Neuronal stem cell (in vitro differentiated cells): ENCODE data around the gene CCDC70.

Source experiments
- DNase-seq: peaks from one replicate; pipeline ENCODE4 v3.0.0-alpha.2; 2013; ENCODE audit warnings: low spot score
- H2AFZ ChIP-seq: one replicate; pipeline ENCODE4 v1.6.1; 2013; ENCODE audit warnings: mild to moderate bottlenecking, low read length, inconsistent platforms
- H2AK5ac ChIP-seq: 2 replicates; pipeline ENCODE4 v1.6.1; 2013; ENCODE audit warnings: low read depth, mild to moderate bottlenecking, inconsistent platforms, low read length, moderate library complexity, mixed read lengths
- H2BK120ac ChIP-seq: 2 replicates; pipeline ENCODE4 v1.6.1; 2013; ENCODE audit warnings: low read depth, mild to moderate bottlenecking, inconsistent platforms, low read length, moderate library complexity, mixed read lengths
- H2BK12ac ChIP-seq: one replicate; pipeline ENCODE4 v1.6.1; 2013; ENCODE audit warnings: low read length, inconsistent platforms
- H2BK15ac ChIP-seq: 2 replicates; pipeline ENCODE4 v1.6.1; 2013; ENCODE audit warnings: mild to moderate bottlenecking, low read length, inconsistent platforms, mixed read lengths
- H2BK5ac ChIP-seq: one replicate; pipeline ENCODE4 v1.6.1; 2013; ENCODE audit warnings: inconsistent platforms, mild to moderate bottlenecking, low read length, moderate library complexity
- H3K14ac ChIP-seq: one replicate; pipeline ENCODE4 v1.6.1; 2013; ENCODE audit warnings: low read length, inconsistent platforms
- H3K18ac ChIP-seq: 2 replicates; pipeline ENCODE4 v1.6.1; 2013; ENCODE audit warnings: low read length, inconsistent platforms
- H3K23ac ChIP-seq: 2 replicates; pipeline ENCODE4 v1.6.1; 2013; ENCODE audit warnings: low read depth, mild to moderate bottlenecking, mixed read lengths, low read length, inconsistent platforms; ENCODE audit not compliant: poor library complexity
- H3K27ac ChIP-seq: replicated peaks from 3 replicates; pipeline ENCODE4 v1.5.1; 2013; ENCODE audit warnings: low read length, inconsistent platforms
- H3K27me3 ChIP-seq, 3 experiments: 2 replicates each; pipeline ENCODE4 v1.6.1; 2013; ENCODE audit warnings: low read length in 3 of 3, mild to moderate bottlenecking in 2 of 3, inconsistent platforms in 1 of 3, low read depth in 1 of 3, mixed read lengths in 1 of 3, moderate library complexity in 1 of 3; ENCODE audit not compliant: control insufficient read depth in 3 of 3, insufficient read depth in 3 of 3
- H3K36me3 ChIP-seq, 2 donors: replicated peaks in 1 of 2; 2 replicates each; pipeline ENCODE4 v1.6.1; 2013; ENCODE audit warnings: low read length in 2 of 2; ENCODE audit not compliant: control insufficient read depth in 2 of 2, insufficient read depth in 2 of 2
- H3K4ac ChIP-seq: 2 replicates; pipeline ENCODE4 v1.6.1; 2013; ENCODE audit warnings: inconsistent platforms, mild to moderate bottlenecking, low read length, moderate library complexity
- H3K4me1 ChIP-seq, 2 donors: 1 replicate in 1 of 2; 2 replicates in 1 of 2; pipeline ENCODE4 v1.6.1; 2013; ENCODE audit warnings: low read length in 2 of 2, low read depth in 1 of 2; ENCODE audit not compliant: control insufficient read depth in 2 of 2, insufficient read depth in 1 of 2
- H3K4me2 ChIP-seq: one replicate; pipeline ENCODE4 v1.6.1; 2013; ENCODE audit warnings: mild to moderate bottlenecking, low read length, inconsistent platforms; ENCODE audit not compliant: insufficient read depth, poor library complexity, severe bottlenecking
- H3K4me3 ChIP-seq, 2 donors: 2 replicates each; pipeline ENCODE4 v1.5.1; 2013; ENCODE audit warnings: low read length in 2 of 2, mild to moderate bottlenecking in 2 of 2, inconsistent platforms in 1 of 2, moderate library complexity in 1 of 2
- H3K79me1 ChIP-seq: one replicate; pipeline ENCODE4 v1.6.1; 2013; ENCODE audit warnings: low read depth, mild to moderate bottlenecking, inconsistent platforms, low read length, moderate library complexity
- H3K9ac ChIP-seq: one replicate; pipeline ENCODE4 v1.6.1; 2013; ENCODE audit warnings: mild to moderate bottlenecking, low read depth, low read length, inconsistent platforms; ENCODE audit not compliant: poor library complexity
- H3K9me3 ChIP-seq, 2 donors: replicated peaks in 1 of 2; 2 replicates each; pipeline versions ENCODE3 to v1.6.1; 2013; ENCODE audit warnings: low read length in 2 of 2, mild to moderate bottlenecking in 2 of 2, inconsistent platforms in 1 of 2, low read depth in 1 of 2, mixed read lengths in 1 of 2, moderate library complexity in 1 of 2; ENCODE audit not compliant: control insufficient read depth in 2 of 2, insufficient read depth in 1 of 2
- H4K8ac ChIP-seq: one replicate; pipeline ENCODE4 v1.6.1; 2013; ENCODE audit warnings: low read depth, mild to moderate bottlenecking, inconsistent platforms, low read length, moderate library complexity
- H4K91ac ChIP-seq: one replicate; pipeline ENCODE4 v1.6.1; 2013; ENCODE audit warnings: low read length, low read depth, mild to moderate bottlenecking, inconsistent platforms; ENCODE audit not compliant: poor library complexity
- WGBS, 2 donors: extraction: QIAGEN DNeasy Blood & Tissue Kit; methylation state at CpG; one replicate each; pipeline ENCODE4 v1.1.7; 2013; ENCODE audit warnings: missing lambda C conversion rate in 2 of 2, mixed read lengths in 1 of 2; ENCODE audit not compliant: insufficient read length in 2 of 2, insufficient replicate concordance in 1 of 2; ENCODE audit errors: extremely low coverage in 2 of 2; 5-methylcytosine and 5-hydroxymethylcytosine counted together

CCDC70 gene

DNA sequence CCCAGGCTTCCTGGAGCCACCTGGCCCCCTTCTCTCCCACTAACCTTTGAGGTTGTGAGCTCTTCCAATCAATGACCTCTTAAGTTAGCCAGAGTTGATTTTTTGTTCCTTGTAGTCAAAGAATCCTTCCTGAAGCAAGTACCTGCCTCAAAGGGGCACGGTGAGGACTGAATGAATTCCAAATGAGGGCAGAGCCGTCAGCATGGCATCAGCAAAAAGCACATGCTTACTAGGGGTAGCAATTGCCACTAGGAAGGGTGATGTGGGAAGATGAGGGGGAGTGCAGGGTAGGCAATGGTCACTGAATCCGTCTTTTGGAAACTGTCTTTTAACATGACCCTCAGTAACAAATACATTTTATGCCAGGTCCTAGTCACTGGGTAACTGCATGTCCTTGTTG is 42.2 kb upstream of the CCDC70 start:
- Histone ChIP-seq H3K27ac (no peak overlapping the region), H3K9ac (no peak overlapping the region), H4K8ac (no peak overlapping the region), H3K4ac (no peak overlapping the region), H3K4me1 (peaks cover 0 to 1% of the 10 kb centered on the region in 2 donors), H3K18ac (no peak overlapping the region), H3K4me2 (no peak overlapping the region), H3K23ac (no peak overlapping the region), H4K91ac (no peak overlapping the region), H3K4me3 (no peak overlapping the region), H2BK15ac (no peak overlapping the region), H3K14ac (no peak overlapping the region), H3K9me3 (no peaks in the 10 kb centered on the region), H2BK12ac (no peak overlapping the region), H2BK5ac (no peak overlapping the region), H2AFZ (no peak overlapping the region), H3K79me1 (no peaks in the 10 kb centered on the region), H3K27me3 (peaks cover 0 to 26% (median 0%) of the 10 kb centered on the region in 3 experiments), H2BK120ac (no peak overlapping the region), H2AK5ac (no peak overlapping the region), H3K36me3 (no peaks in the 10 kb centered on the region)
- WGBS, 2 donors: no CpG with 5 or more reads among the region's 3 CpGs
- DNase-seq: no peak

DNA sequence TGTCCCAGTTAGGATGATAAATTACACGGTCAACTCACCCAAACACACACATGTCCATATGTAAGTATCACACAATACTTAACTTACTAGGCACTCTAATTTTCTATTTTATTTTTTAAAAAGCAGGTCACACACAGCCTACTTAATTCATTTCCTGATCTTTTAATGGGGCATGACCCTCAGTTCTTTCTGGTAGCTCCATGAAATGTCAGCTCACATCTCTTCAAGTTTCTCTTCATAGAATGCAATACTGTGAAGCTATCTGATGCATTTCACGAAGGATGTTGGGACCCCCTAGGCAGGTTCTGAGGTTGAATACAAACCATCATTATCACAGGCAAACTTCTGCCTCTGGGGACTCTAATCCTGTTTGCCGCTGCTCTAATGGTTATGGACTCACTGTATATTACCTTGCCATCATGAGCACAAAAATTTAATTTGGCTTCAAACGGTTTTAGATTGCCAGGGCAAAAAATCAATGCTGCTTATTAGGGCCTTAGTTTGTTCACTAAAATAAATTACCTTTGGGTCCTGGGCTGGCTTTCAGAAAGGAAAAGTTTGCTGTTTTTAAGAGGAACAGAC is 41.7 kb upstream of the CCDC70 start:
- DNase-seq: no peak
- Histone ChIP-seq H2BK12ac (no peak overlapping the region), H3K14ac (no peak overlapping the region), H3K18ac (no peak overlapping the region), H3K4me2 (no peak overlapping the region), H3K4me1 (no peaks in the 10 kb centered on the region), H3K9me3 (no peaks in the 10 kb centered on the region), H4K8ac (no peak overlapping the region), H2BK120ac (no peak overlapping the region), H3K23ac (no peak overlapping the region), H3K4me3 (no peak overlapping the region), H3K4ac (no peak overlapping the region), H2BK15ac (no peak overlapping the region), H2BK5ac (no peak overlapping the region), H3K27ac (no peak overlapping the region), H3K9ac (no peak overlapping the region), H2AFZ (no peak overlapping the region), H4K91ac (no peak overlapping the region), H3K27me3 (peaks cover 0 to 26% (median 0%) of the 10 kb centered on the region in 3 experiments), H2AK5ac (no peak overlapping the region), H3K36me3 (no peaks in the 10 kb centered on the region), H3K79me1 (no peaks in the 10 kb centered on the region)
- no CpG with 5 or more reads among the region's 4 CpGs for WGBS, 2 donors

DNA sequence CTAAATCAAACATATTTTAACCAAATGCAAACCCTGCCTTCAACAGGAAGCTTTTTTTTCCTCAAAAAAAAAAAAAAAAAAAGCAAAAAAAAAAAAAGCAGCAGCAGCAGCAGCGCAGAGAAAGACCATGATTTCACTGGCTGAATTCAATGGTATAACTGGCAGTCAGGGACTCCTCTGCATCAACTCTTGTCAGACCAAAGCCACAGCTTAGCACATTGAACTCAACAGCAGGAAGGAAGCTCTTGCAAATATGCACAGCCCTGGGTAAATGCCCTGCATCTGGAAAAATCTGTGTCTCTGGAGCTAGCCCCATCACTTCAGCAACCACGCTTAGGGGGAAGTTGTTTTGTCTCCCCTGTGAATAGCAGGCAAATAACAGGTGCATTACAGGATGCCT is 40.2 kb upstream of the CCDC70 start:
- H2BK15ac ChIP-seq: no peak overlapping the region
- H3K23ac ChIP-seq: no peak overlapping the region
- no peak overlapping the region for H2AK5ac ChIP-seq
- H3K14ac ChIP-seq: no peak overlapping the region
- no peak overlapping the region for H3K4me2 ChIP-seq
- H4K91ac ChIP-seq: no peak overlapping the region
- H2BK120ac ChIP-seq: no peak overlapping the region
- H3K18ac ChIP-seq: no peak overlapping the region
- WGBS, 2 donors: no CpG with 5 or more reads among the region's 2 CpGs
- H3K27me3 ChIP-seq: peaks cover 0 to 30% (median 0%) of the 10 kb centered on the region in 3 experiments
- no peak overlapping the region for H3K9ac ChIP-seq
- H3K27ac ChIP-seq: no peak overlapping the region
- no peak overlapping the region for H2BK12ac ChIP-seq
- no peak for DNase-seq
- no peak overlapping the region for H3K4ac ChIP-seq
- no peaks in the 10 kb centered on the region for H3K9me3 ChIP-seq
- H3K79me1 ChIP-seq: no peaks in the 10 kb centered on the region
- H3K4me3 ChIP-seq: no peak overlapping the region
- H3K36me3 ChIP-seq: no peaks in the 10 kb centered on the region
- no peak overlapping the region for H2AFZ ChIP-seq
- H2BK5ac ChIP-seq: no peak overlapping the region
- H3K4me1 ChIP-seq: no peaks in the 10 kb centered on the region
- no peak overlapping the region for H4K8ac ChIP-seq

DNA sequence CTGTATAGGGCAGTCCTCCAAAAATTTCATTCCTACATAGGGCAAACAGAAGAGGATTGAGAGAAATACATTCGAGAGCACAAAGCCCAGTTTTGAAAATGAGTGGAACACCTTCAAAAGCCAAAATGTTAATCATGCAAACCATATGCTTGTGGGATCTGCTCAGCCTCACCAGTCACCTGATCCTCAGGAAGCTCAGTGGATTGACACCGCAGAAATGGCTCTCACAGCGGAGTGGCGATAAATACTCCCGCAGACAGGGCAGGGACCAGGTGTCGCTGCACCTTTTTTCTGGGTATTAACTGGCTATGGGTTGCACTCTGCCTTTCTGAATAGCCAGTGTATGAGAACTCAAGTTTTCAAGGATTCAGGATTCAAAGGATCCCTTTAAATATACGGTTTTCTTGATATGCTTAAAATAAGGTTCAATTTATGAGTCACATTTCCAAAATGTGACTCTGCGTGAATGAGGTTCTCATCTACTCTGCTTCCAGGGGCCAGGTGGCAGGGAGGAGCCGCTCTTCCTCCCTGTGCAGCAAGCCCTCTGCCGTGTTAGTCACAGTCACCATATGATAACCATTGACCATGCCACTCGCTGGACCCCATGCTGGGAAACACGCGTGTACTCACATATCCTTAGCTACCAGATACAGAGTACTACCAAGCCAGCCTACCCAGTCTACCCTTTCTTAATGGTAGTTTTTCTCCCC is 39.5 kb upstream of the CCDC70 start:
- H3K4ac ChIP-seq: no peak overlapping the region
- H3K4me2 ChIP-seq: no peak overlapping the region
- H4K91ac ChIP-seq: no peak overlapping the region
- H3K4me3 ChIP-seq: no peak overlapping the region
- no peak overlapping the region for H2BK12ac ChIP-seq
- no peak for DNase-seq
- no peak overlapping the region for H3K9ac ChIP-seq
- H2BK5ac ChIP-seq: no peak overlapping the region
- no CpG with 5 or more reads among the region's 13 CpGs for WGBS, 2 donors
- H3K79me1 ChIP-seq: no peaks in the 10 kb centered on the region
- H3K18ac ChIP-seq: no peak overlapping the region
- H2BK15ac ChIP-seq: no peak overlapping the region
- no peak overlapping the region for H3K14ac ChIP-seq
- H3K4me1 ChIP-seq: no peaks in the 10 kb centered on the region
- H3K36me3 ChIP-seq: no peaks in the 10 kb centered on the region
- H4K8ac ChIP-seq: no peak overlapping the region
- no peak overlapping the region for H2AFZ ChIP-seq
- no peak overlapping the region for H2BK120ac ChIP-seq
- H2AK5ac ChIP-seq: no peak overlapping the region
- no peaks in the 10 kb centered on the region for H3K9me3 ChIP-seq
- no peak overlapping the region for H3K23ac ChIP-seq
- peaks cover 0 to 35% (median 0%) of the 10 kb centered on the region in 3 experiments for H3K27me3 ChIP-seq
- H3K27ac ChIP-seq: no peak overlapping the region
